ENCODE data around the gene AFAP1L1. TPM values are rescaled to one million over a fixed set of nuclear protein-coding genes. Genes with fewer than 3 reads are reported as not detected.

The AFAP1L1 gene
- total RNA-seq, 1 experiment from 2014 or later: 15.2 TPM

GRCh38 chr5:149379177-149379761, 107.6 kb downstream of the AFAP1L1 start, which contains the start of gene IL17B:
Gene IL17B, minus strand, starts transcription at chr5:149379292. Its CDS starts 67 bp downstream, at chr5:149379225.
- in situ Hi-C loops (cut with HindIII; ENCODE audit: low pct_unique_long_range_greater_than_20kb, low sequenced_read_pairs): no loop called here
- no peak for ATAC-seq
- POLR2A ChIA-PET: no interaction called here

DNA sequence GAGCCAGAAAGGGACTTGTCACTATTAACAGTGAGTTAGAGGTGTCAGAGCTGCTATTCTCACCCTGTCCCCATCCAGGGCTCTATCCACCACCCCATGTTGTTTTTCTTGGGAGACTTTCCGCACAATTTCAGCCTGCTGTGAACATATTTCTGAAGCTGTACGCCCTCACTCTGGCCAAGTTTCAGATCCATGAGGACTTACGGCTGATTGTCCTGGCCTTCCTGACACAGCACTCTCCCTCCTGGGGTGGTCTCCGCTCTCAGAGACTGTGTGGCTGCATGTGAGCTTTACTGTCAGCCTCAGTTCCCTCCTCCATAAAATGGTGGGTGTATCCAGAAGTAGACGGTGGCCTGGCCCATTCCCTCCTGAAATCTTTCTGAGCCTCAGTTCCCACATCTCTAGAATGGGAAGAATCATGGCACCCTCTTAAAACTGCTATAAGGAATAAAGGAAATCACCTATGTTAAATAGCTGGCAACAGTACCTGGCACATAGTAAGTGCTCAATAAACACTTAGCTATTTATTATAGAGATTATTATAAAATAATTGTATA, 108.2 kb downstream of the AFAP1L1 start:
- H3K4me1 ChIP-seq (ENCODE audit: control insufficient read depth, insufficient read depth, low read length): 0 out of 2 replicates have a peak, but pooled peaks cover 3% of the 10 kb centered on the region
- POLR2A ChIA-PET: no interaction called here
- ATAC-seq (no peak), DNase-seq (ENCODE audit: low read depth, low spot score) (no peak)
- CTCF ChIA-PET: interaction anchor here (0.6 to 1.1 kb wide), 3 partner anchors 12 to 54 kb away, joined by 3 to 5 read pairs (median 3); no protein-coding TSS in a partner anchor
- in situ Hi-C loops (cut with HindIII; ENCODE audit: low pct_unique_long_range_greater_than_20kb, low sequenced_read_pairs): no loop called here
- H3K27ac ChIP-seq (ENCODE audit: low read length): no peak overlapping the region
- H3K27me3 ChIP-seq (ENCODE audit: control insufficient read depth, insufficient read depth, low read length): no peaks in the 10 kb centered on the region
- no peak overlapping the region for H3K4me3 ChIP-seq (ENCODE audit: low read depth in 2 of 2, low read length in 2 of 2)
- H3K9me3 ChIP-seq (ENCODE audit: control insufficient read depth, insufficient read depth, low read depth, low read length): no peaks in the 10 kb centered on the region
- BruUV-seq (replicated peaks): no TSS peak
- H3K36me3 ChIP-seq (ENCODE audit: control insufficient read depth, insufficient read depth, low read length): no peaks in the 10 kb centered on the region
- intact Hi-C loops (cut with micrococcal nuclease; ENCODE audit: unreplicated experiment): no loop called here
- TF ChIP-seq CTCF (IDR thresholded peaks at IDR 0.05): no peak
- no peak for TF ChIP-seq SIN3A (IDR thresholded peaks at IDR 0.05; ENCODE audit: borderline replicate concordance, insufficient read depth, low read depth, low read length)
- TF ChIP-seq REST (IDR thresholded peaks at IDR 0.05; ENCODE audit: insufficient read depth in 1 of 2, low read depth in 2 of 2, low read length in 1 of 2): no peak
- TF ChIP-seq TCF7L2 (IDR thresholded peaks at IDR 0.05; ENCODE audit: low read depth, low read length): no peak

More at GRCh38 chr5:149379177-149379761, 107.6 kb downstream of the AFAP1L1 start, which contains the start of gene IL17B:
- Histone ChIP-seq H3K27ac (ENCODE audit: low read length) (no peak within 1 kb of the TSS), H3K4me1 (ENCODE audit: control insufficient read depth, insufficient read depth, low read length) (0 out of 2 replicates have a peak, but pooled peaks cover 3% of the 10 kb centered on the region), H3K36me3 (ENCODE audit: control insufficient read depth, insufficient read depth, low read length) (no peaks in the 10 kb centered on the region), H3K9me3 (ENCODE audit: control insufficient read depth, insufficient read depth, low read depth, low read length) (no peaks in the 10 kb centered on the region), H3K27me3 (ENCODE audit: control insufficient read depth, insufficient read depth, low read length) (no peaks in the 10 kb centered on the region), H3K4me3 (ENCODE audit: low read depth in 2 of 2, low read length in 2 of 2) (no peak within 1 kb of the TSS)
- TF ChIP-seq SIN3A (IDR thresholded peaks at IDR 0.05; ENCODE audit: borderline replicate concordance, insufficient read depth, low read depth, low read length) (no peak), REST (IDR thresholded peaks at IDR 0.05; ENCODE audit: insufficient read depth in 1 of 2, low read depth in 2 of 2, low read length in 1 of 2) (no peak), CTCF (IDR thresholded peaks at IDR 0.05) (no peak), POLR2AphosphoS5 (IDR thresholded peaks at IDR 0.05; ENCODE audit: low read depth, low read length) (no peak), TCF7L2 (IDR thresholded peaks at IDR 0.05; ENCODE audit: low read depth, low read length) (no peak)
- no peak for DNase-seq (ENCODE audit: low read depth, low spot score)
- intact Hi-C loops (cut with micrococcal nuclease; ENCODE audit: unreplicated experiment): no loop called here
- no TSS peak for BruUV-seq (replicated peaks)
- CTCF ChIA-PET: interaction anchor here (1.1 kb wide), 1 partner anchor 12 kb away, joined by 3 read pairs; no protein-coding TSS in a partner anchor
